DOHH2 (cell line): ENCODE measurements around the gene BRI3BP.

Source experiments
- H3F3A ChIP-seq: fragments of 200-600 bp; sonication (generic), shearing (Covaris generic); 2 replicates; pipeline ENCODE4 v1.6.0; 2016; ENCODE audit warnings: antibody characterized with exemption, mild to moderate bottlenecking; ENCODE audit not compliant: control insufficient read depth, insufficient read depth
- H3K27ac ChIP-seq: fragments of 200-600 bp; sonication (generic); 2 replicates; pipeline ENCODE4 v1.5.1; 2014; ENCODE audit warnings: low read depth, mild to moderate bottlenecking, low read length, moderate library complexity
- H3K27me3 ChIP-seq: fragments of 200-600 bp; sonication (generic); 2 replicates; pipeline ENCODE4 v1.6.1; 2014; ENCODE audit warnings: mild to moderate bottlenecking, low read length, mixed read lengths; ENCODE audit not compliant: control insufficient read depth
- H3K36me3 ChIP-seq: fragments of 200-600 bp; sonication (generic); 2 replicates; pipeline ENCODE4 v1.6.1; 2014; ENCODE audit warnings: mild to moderate bottlenecking, low read length, moderate library complexity, mixed read lengths; ENCODE audit not compliant: control insufficient read depth
- H3K4me1 ChIP-seq: fragments of 200-600 bp; sonication (generic); 2 replicates; pipeline ENCODE4 v1.6.1; 2014; ENCODE audit warnings: mild to moderate bottlenecking, low read length, mixed read lengths; ENCODE audit not compliant: control insufficient read depth
- H3K4me2 ChIP-seq: fragments of 200-600 bp; sonication (generic); 2 replicates; pipeline ENCODE4 v1.6.0; 2014; ENCODE audit warnings: mild to moderate bottlenecking, low read length, moderate library complexity
- H3K4me3 ChIP-seq: fragments of 200-600 bp; sonication (generic); 2 replicates; pipeline ENCODE4 v1.5.1; 2014; ENCODE audit warnings: mild to moderate bottlenecking, low read length, mixed read lengths
- H3K79me2 ChIP-seq: fragments of 200-600 bp; sonication (generic); 2 replicates; pipeline ENCODE4 v1.6.1; 2014; ENCODE audit warnings: mild to moderate bottlenecking, low read length, mixed read lengths; ENCODE audit not compliant: control insufficient read depth
- H3K9me2 ChIP-seq: fragments of 200-600 bp; sonication (generic); replicated peaks from 2 replicates; pipeline ENCODE4 v1.6.1; 2014; ENCODE audit warnings: mild to moderate bottlenecking, low read length, mixed read lengths; ENCODE audit not compliant: control insufficient read depth
- H3K9me3 ChIP-seq: fragments of 200-600 bp; sonication (generic); 2 replicates; pipeline ENCODE4 v1.6.1; 2014; ENCODE audit warnings: antibody characterized with exemption, low read length, mixed read lengths; ENCODE audit not compliant: control insufficient read depth, insufficient read depth
- H4K20me1 ChIP-seq: fragments of 200-600 bp; sonication (generic); 2 replicates; pipeline ENCODE4 v1.6.0; 2014; ENCODE audit warnings: low read depth, mild to moderate bottlenecking, antibody characterized with exemption, low read length, moderate library complexity; ENCODE audit not compliant: control insufficient read depth, insufficient read depth
- CTCF ChIP-seq: fragments of 200-600 bp; sonication (generic); IDR thresholded peaks from one replicate; pipeline ENCODE4 v1.5.1; 2014; ENCODE audit warnings: antibody characterized with exemption, mild to moderate bottlenecking, low read depth, low read length; ENCODE audit not compliant: poor library complexity, severe bottlenecking
- EZH2phosphoT487 ChIP-seq: fragments of 200-600 bp; sonication (generic); IDR thresholded peaks from 2 replicates; pipeline ENCODE4 v1.6.1; 2017; ENCODE audit warnings: borderline replicate concordance, mild to moderate bottlenecking, antibody characterized with exemption, low read length, moderate library complexity, mixed read lengths

Gene BRI3BP

GRCh38 chr12:124994437-124994975 is 1.1 kb downstream of the BRI3BP start:
- Histone ChIP-seq H3K4me1 (peaks cover 54% of the 10 kb centered on the region), H3K27ac (peak overlapping the region; percentile 95), H3K79me2 (peaks cover 58% of the 10 kb centered on the region)

GRCh38 chr12:124995200-124995961 is 1.9 kb downstream of the BRI3BP start:
- Histone ChIP-seq H3K27ac (peak overlapping the region; percentile 95), H3F3A (peaks cover 30% of the 10 kb centered on the region), H3K4me1 (peaks cover 61% of the 10 kb centered on the region), H3K4me2 (peak overlapping the region; percentile 83), H3K27me3 (no peaks in the 10 kb centered on the region), H3K36me3 (peaks cover 54% of the 10 kb centered on the region), H4K20me1 (peaks cover 16% of the 10 kb centered on the region; the same call in 1 of the 2 replicates), H3K9me3 (no peaks in the 10 kb centered on the region), H3K9me2 (no peaks in the 10 kb centered on the region), H3K4me3 (peak overlapping the region; percentile 87), H3K79me2 (peaks cover 67% of the 10 kb centered on the region)
- no peak for TF ChIP-seq EZH2phosphoT487

More at GRCh38 chr12:124994437-124994975, 1.1 kb downstream of the BRI3BP start:
- Histone ChIP-seq H3K4me3 (peak overlapping the region; percentile 87), H3K4me2 (peak overlapping the region; percentile 83), H3K9me3 (no peaks in the 10 kb centered on the region), H3K27me3 (no peaks in the 10 kb centered on the region), H3F3A (peaks cover 30% of the 10 kb centered on the region), H3K36me3 (peaks cover 49% of the 10 kb centered on the region), H4K20me1 (peaks cover 12% of the 10 kb centered on the region; the same call in 1 of the 2 replicates), H3K9me2 (no peaks in the 10 kb centered on the region)
- no peak for TF ChIP-seq EZH2phosphoT487

GRCh38 chr12:124998705-124999104 is 5.3 kb downstream of the BRI3BP start:
- Histone ChIP-seq H3K4me3 (peak overlapping the region; percentile 4; the same call in 1 of the 2 replicates), H3K9me3 (no peaks in the 10 kb centered on the region), H3K79me2 (peaks cover 100% of the 10 kb centered on the region), H3K4me1 (peaks cover 69% of the 10 kb centered on the region), H3K4me2 (peak overlapping the region; percentile 34), H3K27ac (0 out of 2 replicates have a peak overlapping the region, but pooled peaks have one; percentile 8), H3K9me2 (no peaks in the 10 kb centered on the region), H3F3A (peaks cover 16% of the 10 kb centered on the region), H3K27me3 (no peaks in the 10 kb centered on the region), H4K20me1 (peaks cover 26% of the 10 kb centered on the region), H3K36me3 (peaks cover 83% of the 10 kb centered on the region)
- TF ChIP-seq CTCF: no peak
- TF ChIP-seq EZH2phosphoT487: no peak

GRCh38 chr12:125001636-125002035 is 8.2 kb downstream of the BRI3BP start:
- no peaks in the 10 kb centered on the region for H3K9me3 ChIP-seq
- H3K4me1 ChIP-seq: peaks cover 58% of the 10 kb centered on the region
- no peak overlapping the region for H3K4me2 ChIP-seq
- H3K27ac ChIP-seq: no peak overlapping the region
- peaks cover 100% of the 10 kb centered on the region for H3K79me2 ChIP-seq
- no peaks in the 10 kb centered on the region for H3K27me3 ChIP-seq
- peaks cover 41% of the 10 kb centered on the region for H4K20me1 ChIP-seq
- no peak overlapping the region for H3K4me3 ChIP-seq
- peaks cover 2% of the 10 kb centered on the region for H3F3A ChIP-seq
- H3K36me3 ChIP-seq: peaks cover 84% of the 10 kb centered on the region
- TF ChIP-seq EZH2phosphoT487 (no peak), CTCF (no peak)
- H3K9me2 ChIP-seq: no peaks in the 10 kb centered on the region
